Loucy (cell line): Measurements from ENCODE around the gene C2orf92.

Experiments
- EZH2phosphoT487 ChIP-seq: fragments of 200-600 bp; IDR thresholded peaks from 2 replicates; pipeline ENCODE4 v1.6.1; 2018; ENCODE audit warnings: antibody characterized with exemption, mild to moderate bottlenecking, moderate library complexity, borderline replicate concordance
- TF ChIP-seq, protein P1 (sequence below): fragments of 200-600 bp; sonication (generic); conservative IDR thresholded peaks from 2 replicates; pipeline ENCODE4 v1.5.1; 2014; ENCODE audit warnings: mild to moderate bottlenecking, antibody characterized with exemption, low read length

DNA sequence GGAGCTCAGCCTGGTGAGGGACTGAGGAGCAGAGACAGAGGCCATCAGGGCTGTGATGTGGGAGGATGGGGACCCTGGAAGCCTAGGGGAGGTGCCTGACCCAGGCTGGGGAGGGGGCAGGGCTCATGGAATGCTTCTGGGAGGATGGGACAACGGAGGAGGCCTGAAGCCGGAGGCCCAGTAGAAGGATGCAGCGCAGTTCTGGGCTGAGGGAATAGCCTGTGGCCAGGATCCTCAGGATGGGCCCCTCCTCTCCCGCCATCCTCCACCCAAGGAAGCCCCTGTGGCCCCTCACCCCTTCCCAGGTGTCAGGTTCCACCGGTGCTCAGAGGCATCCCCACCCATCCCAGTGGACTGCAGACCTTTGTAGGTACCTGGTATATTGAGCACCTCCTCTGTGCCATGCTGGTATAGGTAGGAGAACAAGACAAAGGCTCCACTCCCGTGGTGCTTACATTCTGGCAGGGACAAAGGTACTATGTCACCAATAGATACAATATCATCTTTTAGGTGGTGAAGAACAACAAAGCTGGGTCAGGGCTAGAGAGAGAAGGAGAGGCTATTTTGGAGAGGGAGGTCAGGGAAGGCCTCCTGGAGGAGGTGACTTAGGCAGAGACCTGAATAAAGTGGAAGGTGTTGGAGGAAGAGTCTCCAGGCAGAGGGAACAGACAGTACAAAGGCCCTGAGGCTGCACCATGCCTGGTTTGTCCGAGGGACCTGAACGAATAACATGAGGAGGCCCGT, 46.6 kb downstream of the C2orf92 start:
- TF ChIP-seq, protein P1, sequence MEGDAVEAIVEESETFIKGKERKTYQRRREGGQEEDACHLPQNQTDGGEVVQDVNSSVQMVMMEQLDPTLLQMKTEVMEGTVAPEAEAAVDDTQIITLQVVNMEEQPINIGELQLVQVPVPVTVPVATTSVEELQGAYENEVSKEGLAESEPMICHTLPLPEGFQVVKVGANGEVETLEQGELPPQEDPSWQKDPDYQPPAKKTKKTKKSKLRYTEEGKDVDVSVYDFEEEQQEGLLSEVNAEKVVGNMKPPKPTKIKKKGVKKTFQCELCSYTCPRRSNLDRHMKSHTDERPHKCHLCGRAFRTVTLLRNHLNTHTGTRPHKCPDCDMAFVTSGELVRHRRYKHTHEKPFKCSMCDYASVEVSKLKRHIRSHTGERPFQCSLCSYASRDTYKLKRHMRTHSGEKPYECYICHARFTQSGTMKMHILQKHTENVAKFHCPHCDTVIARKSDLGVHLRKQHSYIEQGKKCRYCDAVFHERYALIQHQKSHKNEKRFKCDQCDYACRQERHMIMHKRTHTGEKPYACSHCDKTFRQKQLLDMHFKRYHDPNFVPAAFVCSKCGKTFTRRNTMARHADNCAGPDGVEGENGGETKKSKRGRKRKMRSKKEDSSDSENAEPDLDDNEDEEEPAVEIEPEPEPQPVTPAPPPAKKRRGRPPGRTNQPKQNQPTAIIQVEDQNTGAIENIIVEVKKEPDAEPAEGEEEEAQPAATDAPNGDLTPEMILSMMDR = no peak
- TF ChIP-seq EZH2phosphoT487 = no peak
